ENCODE measurements around the gene CGB1.
"Not testable (repeated sequence)": the region's sequence is repeated elsewhere in the genome, so short reads cannot be mapped to it uniquely, and the experiment has no call there.

- TF ChIP-seq ZNF530 (tag by site-specific recombination; IDR thresholded peaks at IDR 0.05; ENCODE audit: low read depth); ZNF274 (IDR thresholded peaks at IDR 0.05; ENCODE audit: low read length); ZNF274 (tag by site-specific recombination; IDR thresholded peaks at IDR 0.05; ENCODE audit: borderline replicate concordance); ZNF335 (tag by site-specific recombination; conservative IDR thresholded peaks at IDR 0.05); ZNF843 (tag by site-specific recombination; IDR thresholded peaks at IDR 0.05); ZNF571 (tag by site-specific recombination; IDR thresholded peaks at IDR 0.05); ATF2 (tag by site-specific recombination; IDR thresholded peaks at IDR 0.05; ENCODE audit: low read depth); BCL11B (tag by site-specific recombination; IDR thresholded peaks at IDR 0.05; ENCODE audit: low read depth); ZNF670 (tag by site-specific recombination; IDR thresholded peaks at IDR 0.05; ENCODE audit: low read depth): not testable (repeated sequence)
- TF ChIP-seq, protein P1, sequence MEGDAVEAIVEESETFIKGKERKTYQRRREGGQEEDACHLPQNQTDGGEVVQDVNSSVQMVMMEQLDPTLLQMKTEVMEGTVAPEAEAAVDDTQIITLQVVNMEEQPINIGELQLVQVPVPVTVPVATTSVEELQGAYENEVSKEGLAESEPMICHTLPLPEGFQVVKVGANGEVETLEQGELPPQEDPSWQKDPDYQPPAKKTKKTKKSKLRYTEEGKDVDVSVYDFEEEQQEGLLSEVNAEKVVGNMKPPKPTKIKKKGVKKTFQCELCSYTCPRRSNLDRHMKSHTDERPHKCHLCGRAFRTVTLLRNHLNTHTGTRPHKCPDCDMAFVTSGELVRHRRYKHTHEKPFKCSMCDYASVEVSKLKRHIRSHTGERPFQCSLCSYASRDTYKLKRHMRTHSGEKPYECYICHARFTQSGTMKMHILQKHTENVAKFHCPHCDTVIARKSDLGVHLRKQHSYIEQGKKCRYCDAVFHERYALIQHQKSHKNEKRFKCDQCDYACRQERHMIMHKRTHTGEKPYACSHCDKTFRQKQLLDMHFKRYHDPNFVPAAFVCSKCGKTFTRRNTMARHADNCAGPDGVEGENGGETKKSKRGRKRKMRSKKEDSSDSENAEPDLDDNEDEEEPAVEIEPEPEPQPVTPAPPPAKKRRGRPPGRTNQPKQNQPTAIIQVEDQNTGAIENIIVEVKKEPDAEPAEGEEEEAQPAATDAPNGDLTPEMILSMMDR (tag by site-specific recombination; IDR thresholded peaks at IDR 0.05), result not testable (repeated sequence)
- TF ChIP-seq, protein P2, sequence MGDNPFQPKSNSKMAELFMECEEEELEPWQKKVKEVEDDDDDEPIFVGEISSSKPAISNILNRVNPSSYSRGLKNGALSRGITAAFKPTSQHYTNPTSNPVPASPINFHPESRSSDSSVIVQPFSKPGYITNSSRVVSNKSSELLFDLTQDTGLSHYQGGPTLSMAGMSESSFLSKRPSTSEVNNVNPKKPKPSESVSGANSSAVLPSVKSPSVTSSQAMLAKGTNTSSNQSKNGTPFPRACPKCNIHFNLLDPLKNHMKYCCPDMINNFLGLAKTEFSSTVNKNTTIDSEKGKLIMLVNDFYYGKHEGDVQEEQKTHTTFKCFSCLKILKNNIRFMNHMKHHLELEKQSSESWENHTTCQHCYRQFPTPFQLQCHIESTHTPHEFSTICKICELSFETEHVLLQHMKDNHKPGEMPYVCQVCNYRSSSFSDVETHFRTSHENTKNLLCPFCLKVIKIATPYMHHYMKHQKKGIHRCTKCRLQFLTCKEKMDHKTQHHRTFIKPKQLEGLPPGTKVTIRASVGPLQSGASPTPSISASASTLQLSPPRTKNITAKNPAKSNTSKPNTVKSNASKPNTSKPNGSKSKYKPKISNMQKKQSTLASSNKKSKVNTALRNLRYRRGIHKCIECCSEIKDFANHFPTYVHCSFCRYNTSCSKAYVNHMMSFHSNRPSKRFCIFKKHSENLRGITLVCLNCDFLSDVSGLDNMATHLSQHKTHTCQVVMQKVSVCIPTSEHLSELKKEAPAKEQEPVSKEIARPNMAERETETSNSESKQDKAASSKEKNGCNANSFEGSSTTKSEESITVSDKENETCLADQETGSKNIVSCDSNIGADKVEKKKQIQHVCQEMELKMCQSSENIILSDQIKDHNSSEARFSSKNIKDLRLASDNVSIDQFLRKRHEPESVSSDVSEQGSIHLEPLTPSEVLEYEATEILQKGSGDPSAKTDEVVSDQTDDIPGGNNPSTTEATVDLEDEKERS (tag by site-specific recombination; IDR thresholded peaks at IDR 0.05), result not testable (repeated sequence)
These were observed 11.6 kb downstream of the CGB1 start for GRCh38 chr19:49025088-49025487.
